ENCODE results near the gene XRCC1.

The XRCC1 gene

DNA sequence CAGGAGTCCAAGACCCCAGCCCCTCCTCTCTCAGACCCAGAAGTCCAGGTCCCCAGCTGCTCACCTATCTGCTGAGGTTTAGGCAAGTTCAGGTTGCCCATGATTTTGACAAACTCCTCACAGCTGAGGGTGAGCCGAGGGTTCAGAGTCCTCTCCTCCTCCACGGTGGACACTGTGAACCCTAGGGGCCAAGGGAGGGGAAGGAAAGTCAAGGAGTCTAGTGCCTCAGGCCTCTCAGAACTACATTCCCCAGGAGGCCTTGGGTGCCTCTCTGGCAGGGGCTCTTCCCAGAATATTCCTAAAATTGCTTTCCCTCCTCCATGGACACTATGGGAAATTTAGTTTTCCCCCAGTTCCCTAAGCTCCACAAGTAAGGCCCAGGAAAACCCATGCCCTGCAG, 67.4 kb downstream of the XRCC1 start:
- no peak overlapping the region for H3K4me3 ChIP-seq (ENCODE audit: low read depth, low read length)
- no peak for TF ChIP-seq CTCF (IDR thresholded peaks at IDR 0.05; ENCODE audit: low read depth, low read length)

GRCh38 chr19:43506629-43507028, 68.7 kb downstream of the XRCC1 start:
- no peak for TF ChIP-seq CTCF (IDR thresholded peaks at IDR 0.05; ENCODE audit: low read depth, low read length)
- H3K4me3 ChIP-seq (ENCODE audit: low read depth, low read length), result no peak overlapping the region

DNA sequence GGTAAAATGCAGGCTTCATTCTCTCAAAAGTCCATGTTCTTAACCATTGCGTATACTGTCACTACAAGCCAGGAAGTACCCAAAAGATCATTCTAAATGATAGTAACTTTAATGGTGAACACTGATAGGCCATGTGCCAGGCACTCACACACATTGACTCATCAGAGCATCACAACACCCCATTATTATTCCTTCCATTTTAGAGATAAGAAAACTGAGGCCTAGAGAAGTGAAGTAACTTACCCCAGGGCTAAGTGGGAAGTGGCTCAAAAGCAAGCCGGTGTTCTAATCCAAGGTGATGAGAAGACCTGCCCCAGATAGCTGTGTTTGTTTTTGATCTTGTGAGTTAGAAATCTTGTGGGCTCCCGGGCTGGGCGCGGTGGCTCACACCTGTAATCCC, 69.4 kb downstream of the XRCC1 start:
- no peak for TF ChIP-seq CTCF (IDR thresholded peaks at IDR 0.05; ENCODE audit: low read depth, low read length)
- H3K4me3 ChIP-seq (ENCODE audit: low read depth, low read length), result no peak overlapping the region

GRCh38 chr19:43505186-43505456, 70.2 kb downstream of the XRCC1 start:
- H3K4me3 ChIP-seq (ENCODE audit: low read depth, low read length), result no peak overlapping the region
- no peak for TF ChIP-seq CTCF (IDR thresholded peaks at IDR 0.05; ENCODE audit: low read depth, low read length)

GRCh38 chr19:43504426-43505185, 70.7 kb downstream of the XRCC1 start, which contains the start of gene PHLDB3:
Gene PHLDB3, minus strand, starts transcription at chr19:43504746. Its CDS starts 628 bp downstream, at chr19:43504118.
- TF ChIP-seq CTCF (IDR thresholded peaks at IDR 0.05; ENCODE audit: low read depth, low read length), result no peak
- peak within 1 kb of the TSS; percentile 84 for H3K4me3 ChIP-seq (ENCODE audit: low read depth, low read length)

DNA sequence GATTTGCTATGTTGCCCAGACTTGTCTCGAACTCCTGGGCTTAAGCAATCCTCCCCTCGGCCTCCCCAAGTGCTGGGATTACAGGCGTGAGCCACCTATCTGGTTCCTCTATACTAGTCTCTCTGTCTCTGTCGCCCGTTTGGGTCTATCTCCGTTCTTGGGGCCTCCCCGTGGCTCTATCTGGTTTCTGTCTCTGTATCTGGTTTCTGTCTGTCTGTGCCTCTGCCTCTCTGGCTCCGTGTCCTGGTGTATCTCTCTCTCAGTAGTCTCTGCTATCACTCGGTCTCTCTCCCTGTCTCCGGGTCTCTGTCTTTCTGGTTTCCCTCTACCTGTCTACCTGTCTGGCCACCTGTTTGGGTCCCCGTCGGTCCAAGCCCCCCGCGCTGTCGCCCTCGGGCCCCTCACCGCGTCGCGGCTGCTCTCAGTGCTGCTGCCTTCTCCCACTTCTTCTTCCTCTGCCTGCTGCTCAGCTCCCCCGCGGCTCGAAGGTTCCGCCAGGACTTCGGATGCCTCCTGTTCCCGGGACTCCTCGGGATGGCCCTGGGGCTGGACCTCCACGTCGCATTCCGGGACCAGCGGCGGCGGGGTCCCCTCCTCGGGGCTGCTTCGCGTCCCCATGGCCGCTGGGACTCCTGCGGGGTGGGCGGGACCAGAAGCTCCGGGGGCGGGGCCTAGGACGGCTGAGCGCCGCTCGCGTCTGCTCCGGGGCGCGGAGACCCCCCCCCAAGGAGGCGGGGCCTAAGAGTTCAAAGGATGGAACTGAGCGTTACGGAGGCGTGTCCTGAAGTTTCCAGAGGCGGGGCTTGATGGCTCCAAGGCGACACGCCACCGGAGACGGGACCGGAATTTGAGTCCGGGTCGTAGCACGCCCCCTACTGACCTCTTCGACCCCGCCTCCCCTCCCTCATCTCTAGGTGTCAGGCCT, 71.6 kb downstream of the XRCC1 start:
- TF ChIP-seq CTCF (IDR thresholded peaks at IDR 0.05; ENCODE audit: low read depth, low read length), result 0 out of 2 replicates have a peak, but pooled peaks have one; percentile 6
- H3K4me3 ChIP-seq (ENCODE audit: low read depth, low read length), result peak overlapping the region; percentile 84
